CD4-positive, alpha-beta T cell treated with Interferon gamma for 1 hour (primary cell): ENCODE measurements around the gene WFDC5.
"Not testable (repeated sequence)": the region's sequence is repeated elsewhere in the genome, so short reads cannot be mapped to it uniquely, and the experiment has no call there.

Experiments
- DNase-seq: peaks from one replicate; pipeline ENCODE4 v3.0.0-alpha.2; 2020

WFDC5 gene, protein sequence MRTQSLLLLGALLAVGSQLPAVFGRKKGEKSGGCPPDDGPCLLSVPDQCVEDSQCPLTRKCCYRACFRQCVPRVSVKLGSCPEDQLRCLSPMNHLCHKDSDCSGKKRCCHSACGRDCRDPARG

GRCh38 chr20:45114465-45115385 is at the start of gene WFDC5:
TSS of gene WFDC5 (minus strand) at chr20:45115174. CDS start at chr20:45115083, 91 bp downstream.
- DNase-seq, result no peak

- no peak for DNase-seq
Measured at GRCh38 chr20:45163083-45163803, 48.3 kb upstream of the WFDC5 start.

GRCh38 chr20:45157962-45158361 is 43.0 kb upstream of the WFDC5 start:
- DNase-seq, result no peak

GRCh38 chr20:45156713-45157112 is 41.7 kb upstream of the WFDC5 start:
- DNase-seq, result no peak

- not testable (repeated sequence) for DNase-seq
Measured at GRCh38 chr20:45154794-45155193, 39.8 kb upstream of the WFDC5 start.

DNA sequence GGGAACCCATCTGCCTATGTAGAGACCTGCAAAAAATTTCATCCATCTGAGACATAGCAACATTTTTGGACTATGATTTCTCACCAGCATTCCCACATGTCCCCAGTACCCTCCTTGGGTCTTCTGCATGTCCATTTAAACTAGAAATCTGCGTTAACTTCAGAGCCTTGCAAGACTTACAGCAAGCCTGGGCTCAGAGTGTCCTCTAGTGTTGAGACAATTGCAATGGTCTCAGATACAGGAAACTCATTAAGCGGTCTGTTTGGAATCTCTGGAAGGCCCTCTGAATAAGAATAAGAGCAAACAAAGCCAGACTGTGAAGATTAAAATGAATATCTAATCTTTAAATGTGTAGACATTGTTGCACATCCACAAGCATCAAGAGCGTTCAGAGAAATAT is 39.2 kb upstream of the WFDC5 start:
- no peak for DNase-seq

- peak; percentile 19 for DNase-seq
Measured at GRCh38 chr20:45153752-45154151, 38.8 kb upstream of the WFDC5 start.

DNA sequence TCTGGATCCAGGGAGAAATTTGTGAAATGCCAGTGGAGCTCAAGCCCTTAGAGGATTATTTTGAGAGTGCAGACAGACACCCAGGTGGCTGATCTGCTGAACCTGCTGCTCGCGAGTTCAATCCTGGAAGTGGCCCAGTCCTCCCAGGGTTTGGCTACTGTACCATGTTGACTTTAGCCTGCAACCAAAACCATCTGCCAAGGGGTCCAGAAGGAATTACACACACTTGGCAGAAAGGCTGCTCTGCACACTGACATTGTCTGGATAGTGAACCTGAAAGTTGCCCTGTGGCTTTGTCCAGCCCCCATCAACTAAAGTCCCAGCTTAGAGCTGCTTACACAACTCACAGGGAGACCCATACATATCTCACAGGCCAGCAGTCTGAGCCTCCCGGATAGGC is 38.2 kb upstream of the WFDC5 start:
- no peak for DNase-seq

- DNase-seq, result no peak
Measured at GRCh38 chr20:45152405-45152804, 37.4 kb upstream of the WFDC5 start.

- DNase-seq, result no peak
Measured at GRCh38 chr20:45149062-45149461, 34.1 kb upstream of the WFDC5 start.

- no peak for DNase-seq
Measured at GRCh38 chr20:45140836-45141235, 25.9 kb upstream of the WFDC5 start.

DNA sequence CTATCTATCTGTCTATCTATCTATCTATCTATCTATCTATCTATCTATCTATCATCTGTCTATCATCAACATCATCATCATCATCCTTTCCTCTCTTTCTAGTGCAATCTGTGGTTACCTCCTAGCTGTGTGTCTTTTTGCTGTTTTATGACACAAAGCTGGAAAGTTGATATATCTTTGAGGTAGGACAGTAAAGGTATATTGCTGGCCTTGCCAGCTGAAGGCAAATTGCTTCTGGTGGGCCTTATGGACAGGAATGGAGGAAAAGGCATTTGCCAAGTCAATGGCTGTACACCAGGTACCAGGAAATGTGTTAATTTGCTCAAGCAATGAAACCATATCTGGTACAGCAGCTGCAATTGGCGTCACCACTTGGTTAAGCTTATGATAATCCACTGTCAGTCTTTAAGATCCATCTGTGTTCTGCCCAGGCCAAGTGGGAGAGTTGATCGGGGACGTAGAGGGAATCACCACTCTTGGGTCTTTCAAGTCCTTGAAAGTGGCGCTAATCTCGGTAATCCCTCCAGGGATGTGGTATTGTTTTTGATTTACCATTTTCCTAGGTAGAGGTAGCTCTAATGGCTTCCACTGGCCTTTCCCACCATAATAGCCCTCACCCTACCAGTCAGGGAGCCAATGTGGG is 24.9 kb upstream of the WFDC5 start:
- DNase-seq, result not testable (repeated sequence)

DNA sequence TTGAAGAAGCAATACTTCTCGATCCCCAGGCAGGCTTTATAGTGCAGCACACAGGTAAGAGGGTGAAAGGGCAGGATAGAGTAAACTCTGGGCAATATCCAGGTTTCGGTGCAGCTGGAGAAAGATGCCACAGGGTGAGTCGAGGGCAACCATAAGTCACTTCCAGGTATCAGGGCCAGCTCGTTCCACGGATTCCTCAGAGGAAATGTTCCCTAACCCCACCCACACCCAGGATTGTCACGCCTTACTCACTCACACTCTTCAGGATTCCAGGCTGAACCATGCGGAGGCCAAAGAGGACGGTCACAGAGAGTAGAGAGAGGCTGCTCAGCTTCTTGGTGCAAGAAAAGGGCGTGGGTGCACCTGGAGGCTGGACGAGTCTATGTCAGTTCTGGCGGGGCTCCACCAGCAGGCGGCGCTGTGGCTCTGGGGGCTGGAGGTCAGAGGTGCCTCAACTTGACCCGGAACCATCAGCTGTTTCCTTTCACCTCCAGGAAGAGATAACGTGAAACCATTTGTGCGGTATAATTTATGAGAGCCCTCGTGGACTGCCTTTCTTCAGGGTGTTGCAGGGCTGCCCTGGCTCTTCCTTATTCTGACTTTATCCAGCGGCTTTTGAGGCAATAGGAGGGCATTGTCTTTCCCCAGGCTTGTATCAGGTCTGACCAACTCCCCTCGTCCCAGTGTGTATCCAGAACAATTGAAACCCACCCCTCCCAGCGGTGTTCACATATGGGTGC is 23.8 kb upstream of the WFDC5 start:
- DNase-seq, result no peak

GRCh38 chr20:45136911-45137310 is 21.9 kb upstream of the WFDC5 start:
- DNase-seq, result no peak

DNA sequence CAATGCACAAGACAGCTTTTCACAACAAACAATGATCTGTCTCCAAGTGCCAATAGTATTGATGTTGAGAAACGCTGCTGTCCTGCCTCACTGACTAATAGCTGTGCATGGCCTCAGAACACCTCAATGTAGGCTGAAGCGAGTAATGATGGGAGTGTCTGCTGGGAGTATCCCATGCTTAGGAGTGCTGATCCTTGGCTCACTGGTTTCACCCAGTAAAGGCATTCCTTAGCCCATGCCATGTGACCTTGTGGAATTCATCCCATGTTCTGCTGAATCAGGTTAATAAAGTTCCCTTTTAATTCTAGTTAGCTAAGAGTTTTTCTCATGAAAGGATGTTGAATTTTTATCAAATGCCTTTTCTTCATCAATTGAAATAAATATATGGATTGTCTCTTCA is 13.1 kb upstream of the WFDC5 start:
- DNase-seq, result no peak

- DNase-seq, result no peak
Measured at GRCh38 chr20:45124365-45124764, 9.4 kb upstream of the WFDC5 start, which contains the start of gene WFDC12. TSS of gene WFDC12 (minus strand) at chr20:45124465. CDS start at chr20:45124447, 18 bp downstream.

- DNase-seq, result no peak
Measured at GRCh38 chr20:45121388-45121787, 6.4 kb upstream of the WFDC5 start.

GRCh38 chr20:45119556-45120266 is 4.7 kb upstream of the WFDC5 start:
- no peak for DNase-seq

DNA sequence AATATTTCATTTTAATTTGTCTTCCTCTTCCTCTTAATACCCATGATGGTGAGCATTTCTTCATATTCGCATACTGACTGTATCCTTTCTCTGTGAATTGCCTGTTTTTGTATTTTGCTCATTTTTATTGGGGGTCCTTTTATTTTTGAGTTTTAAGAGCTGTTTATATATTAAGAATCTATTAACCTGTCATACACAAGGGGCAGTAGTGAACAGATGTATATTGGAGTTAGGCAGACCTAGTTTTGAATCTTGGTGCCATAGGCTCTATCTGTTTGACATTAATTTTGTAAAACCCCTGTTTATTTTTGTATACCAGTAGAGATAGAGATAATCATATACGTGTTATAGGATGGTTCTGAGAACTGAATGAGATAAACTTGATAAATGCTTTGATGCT is 3.1 kb upstream of the WFDC5 start:
- no peak for DNase-seq

DNA sequence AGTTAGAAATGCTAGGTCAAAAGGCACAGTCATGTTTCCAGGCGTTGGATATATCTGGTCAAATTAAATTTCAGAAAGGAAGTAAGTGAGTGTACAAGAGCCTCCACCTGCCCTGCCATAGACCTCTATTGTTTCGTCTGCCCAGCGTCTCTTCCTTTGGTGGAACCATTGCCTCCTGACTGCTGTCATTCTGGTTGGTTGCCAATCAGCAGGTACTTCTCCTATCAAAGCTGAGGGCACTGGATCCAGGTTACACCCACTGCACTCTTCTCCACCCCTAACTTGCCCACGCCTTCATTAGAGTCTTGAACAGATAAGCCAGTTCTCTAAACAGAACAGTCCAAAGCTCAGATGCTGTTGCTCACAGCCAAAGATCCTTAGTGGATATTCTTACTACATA is 2.6 kb upstream of the WFDC5 start:
- DNase-seq, result no peak

- no peak for DNase-seq
Measured at GRCh38 chr20:45115829-45116228, 855 bp upstream of the WFDC5 start.

GRCh38 chr20:45115386-45115774 is 406 bp upstream of the WFDC5 start:
- no peak for DNase-seq
